HepG2 (cell line): Measurements from ENCODE around the gene KIFAP3. TPM values are rescaled to one million over a fixed set of nuclear protein-coding genes. Genes with fewer than 3 reads are reported as not detected.
A peak's percentile ranks its signal among the peaks of the same experiment; 100 is the strongest.

ENCODE experiments used
- ARHGAP35 ChIP-seq: sonication (generic); formaldehyde crosslinking; IDR thresholded peaks from 2 replicates; pipeline ENCODE4 v1.9.0; 2022; ENCODE audit warnings: mild to moderate bottlenecking, inconsistent platforms, moderate library complexity, missing genetic modification reagents, borderline replicate concordance
- HMGA1 ChIP-seq: sonication (generic); formaldehyde crosslinking; conservative IDR thresholded peaks from 2 replicates; pipeline ENCODE4 v1.4.0; 2020; ENCODE audit warnings: missing genetic modification reagents
- MAF1 ChIP-seq: sonication (generic); formaldehyde crosslinking; IDR thresholded peaks from 2 replicates; pipeline ENCODE4 v1.5.0; 2020; ENCODE audit warnings: missing genetic modification reagents, borderline replicate concordance
- NCOA2 ChIP-seq: sonication (generic); formaldehyde crosslinking; IDR thresholded peaks from 2 replicates; pipeline ENCODE4 v1.8.0; 2022; ENCODE audit warnings: inconsistent platforms
- NCOA5 ChIP-seq: sonication (generic); formaldehyde crosslinking; IDR thresholded peaks from 2 replicates; pipeline ENCODE4 v1.4.0; 2020; ENCODE audit warnings: missing genetic modification reagents
- NFYB ChIP-seq: sonication (generic); formaldehyde crosslinking; IDR thresholded peaks from 2 replicates; pipeline ENCODE4 v1.4.0; 2020; ENCODE audit warnings: missing genetic modification reagents
- NR1H2 ChIP-seq: sonication (generic); formaldehyde crosslinking; IDR thresholded peaks from 2 replicates; pipeline ENCODE4 v1.8.1; 2022; ENCODE audit warnings: low read depth, missing genetic modification reagents, borderline replicate concordance
- POLR2G ChIP-seq: fragments of 200-400 bp; formaldehyde crosslinking; IDR thresholded peaks from 2 replicates; pipeline ENCODE4 v1.6.1; 2018; ENCODE audit warnings: mild to moderate bottlenecking, low read depth, low read length, moderate library complexity
- PTBP1 ChIP-seq: fragments of 200-400 bp; formaldehyde crosslinking; IDR thresholded peaks from 2 replicates; pipeline ENCODE4 v1.6.1; 2018; ENCODE audit warnings: low read length, low read depth; ENCODE audit not compliant: poor library complexity, severe bottlenecking
- SIX4 ChIP-seq: sonication (generic); formaldehyde crosslinking; IDR thresholded peaks from 2 replicates; pipeline ENCODE4 v1.4.0; 2020; ENCODE audit warnings: missing genetic modification reagents
- SKI ChIP-seq: fragments of 450-650 bp; IDR thresholded peaks from one replicate; pipeline ENCODE4 v1.6.1; 2018; ENCODE audit warnings: mild to moderate bottlenecking; ENCODE audit not compliant: partially characterized antibody
- SNAI1 ChIP-seq: sonication (generic); formaldehyde crosslinking; IDR thresholded peaks from 2 replicates; pipeline ENCODE4 v1.5.0; 2020; ENCODE audit warnings: mild to moderate bottlenecking, missing genetic modification reagents, borderline replicate concordance
- STAT5B ChIP-seq: sonication (generic); formaldehyde crosslinking; IDR thresholded peaks from 2 replicates; pipeline ENCODE4 v1.4.0; 2020; ENCODE audit warnings: missing genetic modification reagents
- TCF12 ChIP-seq, 2 experiments: fragments of 450-650 bp in 1 of 2; sonication (generic) in 1 of 2; formaldehyde crosslinking in 1 of 2; IDR thresholded peaks; 2 replicates each; pipeline versions ENCODE4 v1.6.1 to v1.8.0; 2017 to 2022; ENCODE audit warnings: antibody characterized with exemption in 1 of 2, mild to moderate bottlenecking in 1 of 2, missing genetic modification reagents in 1 of 2, moderate library complexity in 1 of 2
- ZBTB8A ChIP-seq: sonication (generic); formaldehyde crosslinking; IDR thresholded peaks from 2 replicates; pipeline ENCODE4 v1.4.0; 2020; ENCODE audit warnings: mild to moderate bottlenecking, low read depth, missing genetic modification reagents, borderline replicate concordance
- ZNF20 ChIP-seq: sonication (generic); formaldehyde crosslinking; IDR thresholded peaks from 2 replicates; pipeline ENCODE4 v1.4.0; 2020; ENCODE audit warnings: mild to moderate bottlenecking, moderate library complexity, missing genetic modification reagents
- ZNF501 ChIP-seq: sonication (generic); formaldehyde crosslinking; IDR thresholded peaks from 2 replicates; pipeline ENCODE4 v1.5.1; 2020; ENCODE audit warnings: mild to moderate bottlenecking, moderate library complexity, missing genetic modification reagents
- ZNF605 ChIP-seq: sonication (generic); formaldehyde crosslinking; IDR thresholded peaks from 2 replicates; pipeline ENCODE4 v1.8.0; 2022; ENCODE audit warnings: mild to moderate bottlenecking, missing genetic modification reagents
- ZNF737 ChIP-seq: sonication (generic); formaldehyde crosslinking; IDR thresholded peaks from 2 replicates; pipeline ENCODE4 v1.5.0; 2020; ENCODE audit warnings: missing genetic modification reagents, mild to moderate bottlenecking, borderline replicate concordance
- ZNF788 ChIP-seq: sonication (generic); formaldehyde crosslinking; IDR thresholded peaks from 2 replicates; pipeline ENCODE4 v1.5.0; 2020; ENCODE audit warnings: mild to moderate bottlenecking, missing genetic modification reagents, borderline replicate concordance
- ZSCAN9 ChIP-seq: IDR thresholded peaks from 2 replicates; pipeline ENCODE4 v1.6.1; 2016; ENCODE audit warnings: borderline replicate concordance
- polyA plus RNA-seq, 8 experiments: library from polyadenylated mRNA; depleted of rRNA in 3 of 8; stranded (reverse) in 7 of 8; unstranded in 1 of 8; fragments of >200 nt; fragmentation: Illumina TruSeq in 4 of 8; extraction: Trizol in 4 of 8; gene quantifications; 2 replicates each; pipeline versions ENCODE4 v1.2.1 to v1.2.3, GENCODE V29; 2011 to 2016; ENCODE audit warnings: low read depth in 4 of 8, missing spikeins in 1 of 8, mixed read lengths in 1 of 8; ENCODE audit not compliant: insufficient read depth in 1 of 8
- total RNA-seq, 5 experiments: library from RNA; depleted of rRNA; stranded (reverse); fragments of >200 nt; fragmentation: Illumina TruSeq; extraction: Trizol; gene quantifications; 2 replicates each; pipeline ENCODE4 v1.2.3, GENCODE V29; 2016; ENCODE audit warnings: low read depth in 1 of 5
- TF ChIP-seq, protein P1 (sequence below): sonication (generic); formaldehyde crosslinking; IDR thresholded peaks from 2 replicates; pipeline ENCODE4 v1.4.0; 2020; ENCODE audit warnings: mild to moderate bottlenecking, missing genetic modification reagents, borderline replicate concordance
- TF ChIP-seq, protein P2 (sequence below): sonication (generic); formaldehyde crosslinking; IDR thresholded peaks from 2 replicates; pipeline ENCODE4 v1.8.1; 2023; ENCODE audit warnings: mild to moderate bottlenecking, missing genetic modification reagents, borderline replicate concordance
- TF ChIP-seq, protein P3 (sequence below): IDR thresholded peaks from 2 replicates; pipeline ENCODE4 v1.6.1; 2016

Gene KIFAP3
- total and polyA plus RNA-seq, 2 of the 13 experiments (the other 11 are each of a cell fraction or from before 2014, with no cell fraction given): 3.4 to 10.0 TPM

DNA sequence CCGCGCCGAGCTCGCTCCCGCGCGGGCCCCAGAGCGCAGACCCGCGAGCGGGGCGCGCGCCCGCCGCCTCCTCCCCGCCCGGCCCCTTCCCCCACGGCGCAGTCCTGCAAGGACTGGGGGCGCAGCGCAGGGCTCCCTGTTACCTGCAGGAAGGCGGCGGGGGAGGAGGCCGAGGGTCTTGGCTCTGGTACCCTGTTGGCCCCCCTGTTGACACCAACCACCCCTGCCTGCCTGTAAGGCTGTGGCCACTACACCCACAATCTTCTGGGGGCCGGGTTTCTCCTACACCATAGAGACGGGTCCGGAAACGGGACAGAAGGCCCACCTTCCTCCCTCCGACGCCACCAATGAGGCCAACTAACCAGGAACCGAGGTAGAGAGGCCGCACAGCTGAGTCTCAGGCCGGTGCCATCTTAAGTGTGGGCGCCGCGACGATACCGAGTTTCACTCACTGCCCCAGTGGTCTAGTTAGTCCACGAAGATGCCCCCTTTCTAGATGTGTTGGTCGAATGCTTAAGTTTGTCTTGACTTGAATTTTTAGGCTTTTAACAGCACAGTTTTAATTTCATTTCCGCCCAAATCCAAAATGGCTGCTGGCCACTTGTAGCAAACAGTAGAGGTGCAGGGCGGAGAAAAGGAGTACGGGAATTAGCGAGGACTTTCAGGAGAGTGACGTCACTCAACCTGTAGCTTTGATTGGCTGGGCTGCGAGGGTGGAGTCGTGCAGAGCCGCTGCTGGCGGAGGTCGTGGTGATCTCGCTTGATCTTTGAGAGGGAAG is 180.7 kb downstream of the KIFAP3 start, which contains the start of gene SCYL3 (continued):
- TF ChIP-seq ZBTB8A (no peak), MAF1 (CRISPR knock-in tag) (no peak; the same call in 1 of the 2 replicates), ZNF737 (CRISPR knock-in tag) (no peak), ZNF788 (CRISPR knock-in tag) (peak; percentile 86; the same call in 1 of the 2 replicates), ZNF20 (no peak), NFYB (CRISPR knock-in tag) (peak; percentile 79), HMGA1 (no peak), ZSCAN9 (CRISPR knock-in tag) (peak; percentile 72), ZNF605 (CRISPR knock-in tag) (no peak), SKI (peak; percentile 10), NR1H2 (CRISPR knock-in tag) (no peak), SIX4 (CRISPR knock-in tag) (peak; percentile 26; the same call in 1 of the 2 replicates), ARHGAP35 (no peak), TCF12 (IDR thresholded peaks at IDR 0.05) (no peak), TCF12 (CRISPR knock-in tag; IDR thresholded peaks at IDR 0.05) (no peak), SNAI1 (CRISPR knock-in tag) (0 out of 2 replicates have a peak, but pooled peaks have one; percentile 15), POLR2G (peak; percentile 91), PTBP1 (no peak), STAT5B (CRISPR knock-in tag) (no peak), ZNF501 (CRISPR knock-in tag) (peak; percentile 71; the same call in 1 of the 2 replicates), NCOA5 (CRISPR knock-in tag) (no peak), NCOA2 (CRISPR knock-in tag) (peak; percentile 45)
- TF ChIP-seq, protein P1, sequence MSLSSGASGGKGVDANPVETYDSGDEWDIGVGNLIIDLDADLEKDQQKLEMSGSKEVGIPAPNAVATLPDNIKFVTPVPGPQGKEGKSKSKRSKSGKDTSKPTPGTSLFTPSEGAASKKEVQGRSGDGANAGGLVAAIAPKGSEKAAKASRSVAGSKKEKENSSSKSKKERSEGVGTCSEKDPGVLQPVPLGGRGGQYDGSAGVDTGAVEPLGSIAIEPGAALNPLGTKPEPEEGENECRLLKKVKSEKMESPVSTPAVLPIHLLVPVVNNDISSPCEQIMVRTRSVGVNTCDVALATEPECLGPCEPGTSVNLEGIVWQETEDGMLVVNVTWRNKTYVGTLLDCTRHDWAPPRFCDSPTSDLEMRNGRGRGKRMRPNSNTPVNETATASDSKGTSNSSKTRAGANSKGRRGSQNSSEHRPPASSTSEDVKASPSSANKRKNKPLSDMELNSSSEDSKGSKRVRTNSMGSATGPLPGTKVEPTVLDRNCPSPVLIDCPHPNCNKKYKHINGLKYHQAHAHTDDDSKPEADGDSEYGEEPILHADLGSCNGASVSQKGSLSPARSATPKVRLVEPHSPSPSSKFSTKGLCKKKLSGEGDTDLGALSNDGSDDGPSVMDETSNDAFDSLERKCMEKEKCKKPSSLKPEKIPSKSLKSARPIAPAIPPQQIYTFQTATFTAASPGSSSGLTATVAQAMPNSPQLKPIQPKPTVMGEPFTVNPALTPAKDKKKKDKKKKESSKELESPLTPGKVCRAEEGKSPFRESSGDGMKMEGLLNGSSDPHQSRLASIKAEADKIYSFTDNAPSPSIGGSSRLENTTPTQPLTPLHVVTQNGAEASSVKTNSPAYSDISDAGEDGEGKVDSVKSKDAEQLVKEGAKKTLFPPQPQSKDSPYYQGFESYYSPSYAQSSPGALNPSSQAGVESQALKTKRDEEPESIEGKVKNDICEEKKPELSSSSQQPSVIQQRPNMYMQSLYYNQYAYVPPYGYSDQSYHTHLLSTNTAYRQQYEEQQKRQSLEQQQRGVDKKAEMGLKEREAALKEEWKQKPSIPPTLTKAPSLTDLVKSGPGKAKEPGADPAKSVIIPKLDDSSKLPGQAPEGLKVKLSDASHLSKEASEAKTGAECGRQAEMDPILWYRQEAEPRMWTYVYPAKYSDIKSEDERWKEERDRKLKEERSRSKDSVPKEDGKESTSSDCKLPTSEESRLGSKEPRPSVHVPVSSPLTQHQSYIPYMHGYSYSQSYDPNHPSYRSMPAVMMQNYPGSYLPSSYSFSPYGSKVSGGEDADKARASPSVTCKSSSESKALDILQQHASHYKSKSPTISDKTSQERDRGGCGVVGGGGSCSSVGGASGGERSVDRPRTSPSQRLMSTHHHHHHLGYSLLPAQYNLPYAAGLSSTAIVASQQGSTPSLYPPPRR: no peak
- TF ChIP-seq, protein P2, sequence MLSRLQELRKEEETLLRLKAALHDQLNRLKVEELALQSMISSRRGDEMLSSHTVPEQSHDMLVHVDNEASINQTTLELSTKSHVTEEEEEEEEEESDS (CRISPR knock-in tag): no peak
- TF ChIP-seq, protein P3, sequence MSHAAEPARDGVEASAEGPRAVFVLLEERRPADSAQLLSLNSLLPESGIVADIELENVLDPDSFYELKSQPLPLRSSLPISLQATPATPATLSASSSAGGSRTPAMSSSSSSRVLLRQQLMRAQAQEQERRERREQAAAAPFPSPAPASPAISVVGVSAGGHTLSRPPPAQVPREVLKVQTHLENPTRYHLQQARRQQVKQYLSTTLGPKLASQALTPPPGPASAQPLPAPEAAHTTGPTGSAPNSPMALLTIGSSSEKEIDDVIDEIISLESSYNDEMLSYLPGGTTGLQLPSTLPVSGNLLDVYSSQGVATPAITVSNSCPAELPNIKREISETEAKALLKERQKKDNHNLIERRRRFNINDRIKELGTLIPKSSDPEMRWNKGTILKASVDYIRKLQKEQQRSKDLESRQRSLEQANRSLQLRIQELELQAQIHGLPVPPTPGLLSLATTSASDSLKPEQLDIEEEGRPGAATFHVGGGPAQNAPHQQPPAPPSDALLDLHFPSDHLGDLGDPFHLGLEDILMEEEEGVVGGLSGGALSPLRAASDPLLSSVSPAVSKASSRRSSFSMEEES: no peak
